22Rv1 (cell line): ENCODE data around the gene NUP210.

Experiments
- H3K27ac ChIP-seq: fragments of 450-650 bp; 2 replicates; pipeline ENCODE4 v1.5.1; 2017
- CTCF ChIP-seq: fragments of 450-650 bp; IDR thresholded peaks from 2 replicates; pipeline ENCODE4 v1.5.1; 2017; ENCODE audit warnings: mild to moderate bottlenecking
- ZFX ChIP-seq: fragments of 450-650 bp; IDR thresholded peaks from 2 replicates; pipeline ENCODE4 v1.6.1; 2017; ENCODE audit warnings: antibody characterized with exemption, borderline replicate concordance

Gene NUP210

GRCh38 chr3:13266651-13267362 is 153.3 kb downstream of the NUP210 start:
- no peak overlapping the region for H3K27ac ChIP-seq
- TF ChIP-seq CTCF (no peak), ZFX (no peak)
